Pulmonary artery endothelial cell (primary cell): ENCODE measurements around the gene PPP2R2C. TPM values are rescaled to one million over a fixed set of nuclear protein-coding genes. Genes with fewer than 3 reads are reported as not detected.
A peak's percentile ranks its signal among the peaks of the same experiment; 100 is the strongest.

Source experiments
- DNase-seq: peaks from one replicate; pipeline ENCODE4 v3.0.0-alpha.2; 2011; ENCODE audit warnings: low read depth, low spot score
- total RNA-seq: library from RNA; depleted of rRNA; stranded (reverse); fragments of >200 nt; gene quantifications from 2 replicates; pipeline ENCODE4 v1.2.3, GENCODE V29; 2014

PPP2R2C gene
- total RNA-seq, 1 donor from 2014 or later, result not detected

GRCh38 chr4:6291784-6292297 lies 180.6 kb downstream of the PPP2R2C start:
- no peak for DNase-seq

DNA sequence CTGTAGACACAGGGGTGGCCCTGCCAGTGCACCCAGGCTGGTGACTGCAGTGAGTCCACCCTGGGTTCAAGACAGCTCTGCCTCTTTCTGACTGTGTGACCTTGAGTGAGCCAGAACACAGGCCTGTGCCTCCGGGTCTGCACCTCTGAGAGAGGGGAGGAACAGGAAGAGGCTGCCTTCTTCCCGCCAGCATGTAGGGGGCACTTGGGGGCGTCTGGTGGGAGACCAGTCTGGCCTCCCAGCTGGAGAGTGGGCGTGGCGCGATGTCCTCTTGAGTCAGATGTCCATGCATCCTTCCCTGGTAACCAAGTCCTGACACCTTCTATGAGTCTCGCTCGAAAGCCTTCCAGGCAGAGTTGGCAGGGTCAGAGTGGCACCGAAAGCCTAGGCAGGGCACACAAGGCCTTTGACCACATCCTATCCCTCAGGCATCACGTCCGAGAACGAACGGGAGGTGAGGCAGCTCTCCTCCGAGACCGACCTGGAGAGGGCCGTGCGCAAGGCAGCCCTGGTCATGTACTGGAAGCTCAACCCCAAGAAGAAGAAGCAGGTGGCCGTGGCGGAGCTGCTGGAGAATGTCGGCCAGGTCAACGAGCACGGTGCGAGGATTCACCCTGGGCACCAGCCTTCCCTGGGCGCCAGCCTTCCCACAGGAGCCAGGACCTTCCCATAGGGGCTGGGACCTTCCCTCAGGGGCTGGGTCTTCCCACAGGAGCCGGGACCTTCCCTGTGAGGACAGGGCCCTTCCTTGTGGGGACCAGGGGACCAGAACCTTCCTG lies 181.5 kb downstream of the PPP2R2C start:
- no peak for DNase-seq

GRCh38 chr4:6290256-6290655 lies 182.2 kb downstream of the PPP2R2C start:
- DNase-seq, result no peak

DNA sequence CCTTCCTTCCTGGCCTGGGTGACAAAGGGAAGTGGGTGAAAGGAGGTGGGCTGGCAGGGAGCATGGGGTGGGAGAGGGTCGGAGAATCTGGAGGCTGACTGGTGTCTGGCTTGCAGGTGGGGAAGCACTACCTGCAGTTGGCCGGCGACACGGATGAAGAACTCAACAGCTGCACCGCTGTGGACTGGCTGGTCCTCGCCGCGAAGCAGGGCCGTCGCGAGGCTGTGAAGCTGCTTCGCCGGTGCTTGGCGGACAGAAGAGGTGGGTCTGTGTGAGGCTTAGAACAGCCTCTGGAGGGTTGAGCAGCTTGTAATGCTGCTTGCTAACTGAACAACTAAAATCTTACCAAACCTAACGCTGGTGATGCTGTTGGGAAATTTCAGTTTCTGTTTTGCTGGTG lies 183.5 kb downstream of the PPP2R2C start:
- no peak for DNase-seq

DNA sequence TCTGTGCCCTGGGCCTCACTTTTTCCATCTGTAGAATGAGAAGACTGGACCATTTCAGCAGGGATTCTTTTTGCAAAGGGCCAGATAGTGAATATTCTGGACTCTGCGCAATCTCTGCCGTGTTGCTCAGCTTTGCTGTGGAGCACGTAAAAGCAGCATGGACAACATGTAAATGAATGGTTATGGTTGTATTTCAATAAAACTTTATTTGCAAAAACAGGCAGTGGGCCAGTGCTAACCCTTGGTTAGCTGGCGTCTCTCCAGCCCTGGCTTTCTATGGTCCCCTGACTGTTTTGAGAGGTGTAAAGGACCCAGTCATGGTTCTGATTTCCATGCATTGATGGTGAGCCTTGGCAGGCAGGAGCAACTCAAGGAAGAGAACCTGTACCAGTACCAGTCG lies 184.1 kb downstream of the PPP2R2C start:
- no peak for DNase-seq

DNA sequence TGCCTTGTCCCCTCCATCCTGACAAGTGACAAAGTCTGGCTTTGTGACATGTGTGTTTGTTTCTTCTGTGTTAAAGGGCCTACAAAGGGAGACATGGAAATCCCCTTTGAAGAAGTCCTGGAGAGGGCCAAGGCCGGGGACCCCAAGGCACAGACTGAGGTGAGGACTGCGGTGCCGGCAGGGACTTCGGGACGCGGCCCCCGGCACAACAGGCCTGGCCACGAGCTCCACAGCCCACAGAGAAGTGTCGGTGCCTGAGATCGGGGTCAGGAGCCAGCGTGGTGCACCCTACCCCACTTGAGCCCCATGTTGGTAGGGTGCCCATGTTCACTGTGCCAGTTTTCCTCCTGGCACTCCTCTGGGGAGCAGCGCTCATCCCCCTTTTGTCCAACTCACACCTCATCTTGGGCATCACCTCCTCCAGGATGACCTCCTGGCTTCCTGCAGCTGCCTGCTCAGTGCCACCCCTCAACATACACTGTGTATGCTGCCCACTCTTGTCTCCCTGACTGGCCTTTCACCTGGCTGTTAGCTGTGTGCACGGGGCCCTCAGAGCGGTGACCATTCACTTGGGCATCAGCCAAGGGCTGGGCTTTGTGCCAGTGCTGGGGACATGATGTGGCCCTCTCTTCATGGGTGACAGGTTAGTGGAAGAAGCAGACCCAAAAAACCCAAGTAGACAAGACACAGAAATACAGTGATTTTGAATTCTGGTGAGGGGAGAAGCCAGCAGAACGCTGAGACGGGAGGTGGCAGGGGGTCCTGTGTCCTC lies 185.2 kb downstream of the PPP2R2C start:
- no peak for DNase-seq

DNA sequence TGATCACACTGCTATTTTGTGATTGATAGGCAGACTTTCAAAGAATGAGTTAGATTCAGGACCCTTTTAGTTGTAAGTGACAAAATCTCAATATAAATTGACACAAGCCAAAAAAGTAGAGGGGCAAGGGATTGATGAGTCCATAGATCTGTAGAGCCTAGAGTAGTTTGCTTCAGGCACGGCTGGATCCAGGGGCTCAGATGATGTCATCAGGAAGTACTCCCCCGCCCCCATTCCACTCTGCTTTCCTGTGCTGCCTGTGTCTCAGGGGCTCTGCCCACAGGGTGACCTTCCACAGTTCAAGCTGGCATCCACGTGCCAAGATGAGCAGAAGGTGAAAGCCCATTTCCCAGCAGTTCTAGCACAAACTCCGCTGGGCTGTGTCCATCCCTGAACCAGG lies 189.1 kb downstream of the PPP2R2C start:
- no peak for DNase-seq

DNA sequence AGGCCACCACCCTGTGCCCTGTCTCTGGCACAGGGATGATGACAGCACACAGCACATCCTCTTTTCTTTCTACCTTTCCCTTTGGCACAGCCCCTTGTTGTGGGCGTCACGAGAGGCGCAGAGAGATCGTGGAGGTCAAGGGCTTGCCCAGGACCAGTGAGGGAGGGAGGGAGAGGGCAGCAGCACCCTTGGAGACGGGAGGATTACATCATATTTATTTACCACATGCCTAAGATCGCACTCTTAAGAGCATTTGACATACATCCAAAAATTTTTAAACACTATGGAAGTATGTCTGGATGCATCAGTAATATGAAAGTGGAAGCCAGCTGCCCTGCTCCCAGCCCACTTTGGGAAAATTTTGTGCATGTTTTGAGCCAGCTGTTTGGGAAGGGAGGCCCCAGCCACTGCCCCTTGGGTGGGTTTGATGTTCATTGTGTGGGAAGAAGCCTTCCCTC lies 190.1 kb downstream of the PPP2R2C start:
- no peak for DNase-seq

DNA sequence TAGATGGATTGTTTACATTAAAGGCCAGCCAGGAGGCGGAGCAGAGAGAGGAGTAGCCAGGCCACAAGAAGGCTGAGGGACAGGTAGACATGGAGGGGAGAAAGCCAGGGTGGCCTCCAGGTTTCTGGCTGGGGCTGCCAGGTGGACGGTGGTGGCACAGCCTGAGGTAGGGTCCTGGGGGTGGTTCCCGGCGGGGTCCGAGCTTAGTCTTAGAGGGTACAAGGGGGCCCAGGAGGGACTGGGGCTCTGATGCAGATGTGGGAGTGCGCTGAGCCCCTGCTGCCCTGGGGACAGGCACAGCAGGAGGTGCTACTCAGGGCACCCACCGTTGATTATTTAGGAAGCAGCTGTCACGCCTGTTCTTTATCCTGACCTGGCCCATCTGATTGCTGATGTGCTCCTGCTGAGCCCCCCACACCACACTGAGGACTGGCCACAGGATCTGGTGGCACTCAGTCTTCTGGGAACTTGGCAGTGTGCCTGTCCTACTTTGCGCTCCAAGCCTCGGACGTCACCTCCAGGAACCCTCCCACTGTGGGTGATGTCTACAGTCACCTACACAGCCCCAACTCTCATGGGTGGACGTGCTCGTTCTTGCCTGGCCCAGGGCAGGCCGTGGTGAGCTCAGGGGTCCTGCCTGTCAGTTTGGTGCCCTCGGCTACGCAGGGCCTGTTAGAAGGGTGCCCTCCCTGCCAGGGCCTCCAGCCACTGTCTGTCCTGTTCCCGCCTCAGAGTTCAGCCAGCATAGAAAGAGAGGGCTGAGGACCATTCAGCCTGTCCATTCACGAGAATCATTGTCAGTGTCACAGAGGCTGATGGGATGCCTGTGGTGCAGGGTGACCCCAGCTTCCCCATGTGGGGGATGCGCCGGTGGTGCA lies 190.7 kb downstream of the PPP2R2C start:
- no peak for DNase-seq

DNA sequence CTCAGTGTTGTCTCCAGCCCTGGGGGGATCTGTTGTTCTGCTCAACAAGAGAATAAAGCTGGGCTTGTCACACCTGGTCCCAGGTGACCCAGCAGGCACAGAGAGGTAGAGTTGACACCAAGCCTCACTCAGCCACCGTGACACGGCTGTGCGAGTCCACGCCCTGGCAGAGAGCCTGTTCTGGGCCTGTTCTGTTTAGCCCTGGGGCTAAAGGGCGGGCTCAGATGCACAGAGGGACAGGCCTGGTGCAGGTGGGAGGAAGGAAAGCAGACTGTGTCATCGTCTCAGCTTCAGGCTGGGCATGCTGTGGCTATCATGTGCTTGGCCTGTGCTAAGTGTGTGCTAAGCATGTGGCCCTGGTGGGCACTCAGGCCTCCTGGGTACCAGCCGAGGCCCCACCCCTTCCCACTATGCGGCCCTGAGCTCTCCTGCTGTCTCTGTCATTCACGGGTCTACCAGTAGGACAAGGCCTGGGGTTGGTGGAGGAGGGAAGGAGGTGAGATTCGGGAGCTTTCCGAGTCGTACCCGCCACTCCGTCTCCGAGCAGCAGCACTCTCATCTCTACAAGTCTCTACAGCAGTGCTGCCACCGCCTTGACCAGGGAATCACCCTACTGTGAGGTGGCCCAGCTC lies 191.9 kb downstream of the PPP2R2C start:
- no peak for DNase-seq

- DNase-seq, result no peak
Observed at GRCh38 chr4:6279582-6280289, 192.7 kb downstream of the PPP2R2C start.

DNA sequence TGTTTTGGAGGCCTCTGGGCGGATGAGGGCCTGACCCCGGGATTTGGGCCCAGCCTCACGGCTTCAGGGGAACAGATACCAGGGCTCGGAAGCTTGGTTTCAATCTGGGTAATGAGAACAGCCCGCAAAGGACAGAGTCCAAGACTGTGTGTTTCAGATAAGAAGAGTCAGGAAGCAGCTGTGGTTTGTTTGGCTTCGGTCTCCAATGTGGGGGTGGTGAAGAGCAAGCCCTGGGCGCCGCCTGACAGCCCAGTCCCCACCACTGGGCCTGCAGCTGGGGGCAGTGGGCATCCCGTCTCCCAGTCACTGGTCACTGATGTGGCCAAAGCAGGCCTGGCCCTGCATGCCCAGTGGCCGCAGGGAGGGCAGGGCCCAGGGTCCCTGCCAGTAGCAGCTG lies 193.6 kb downstream of the PPP2R2C start:
- DNase-seq, result peak; percentile 83

DNA sequence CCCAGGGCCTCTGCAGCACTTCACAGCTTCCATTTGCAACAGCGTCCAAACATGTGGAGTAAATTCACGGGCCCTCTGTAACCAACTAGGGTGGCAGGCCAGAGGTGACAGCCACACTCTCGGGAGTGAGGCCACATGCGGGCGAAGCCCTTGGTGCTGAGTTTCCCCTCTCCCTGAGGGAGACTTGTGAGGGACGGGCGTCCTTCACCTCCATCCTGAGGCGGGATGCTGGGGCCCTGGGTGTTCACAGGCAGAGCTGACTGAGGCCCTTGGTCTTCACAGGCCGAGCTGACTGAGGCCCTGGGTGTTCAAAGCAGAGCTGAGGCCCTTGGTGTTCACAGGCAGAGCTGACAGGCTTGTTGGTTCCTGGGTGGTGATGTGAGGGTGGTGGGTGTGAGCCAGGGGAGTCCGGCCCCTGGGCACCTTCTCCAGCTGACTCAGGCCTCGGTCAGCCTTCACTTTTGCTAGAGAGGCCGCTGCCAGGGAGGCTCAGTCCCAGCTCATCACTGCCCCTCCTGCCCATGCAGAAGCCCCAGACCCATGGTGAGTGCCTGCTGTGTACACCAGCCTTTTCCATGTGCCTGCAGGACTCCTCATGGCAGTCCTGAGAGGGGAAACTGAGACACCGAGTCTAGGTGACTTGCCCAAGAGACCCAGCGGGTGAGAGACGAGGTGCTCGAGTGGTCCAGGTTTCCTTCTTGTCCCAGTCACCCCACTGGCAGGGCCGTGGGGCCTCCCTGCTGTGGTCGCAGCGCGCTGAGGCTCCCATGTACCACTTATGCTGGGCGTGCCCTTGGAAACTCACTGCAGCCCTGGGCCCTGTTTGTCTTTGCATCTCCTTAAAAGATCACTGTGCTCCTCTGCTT lies 194.2 kb downstream of the PPP2R2C start:
- no peak for DNase-seq

GRCh38 chr4:6277139-6277802 lies 195.1 kb downstream of the PPP2R2C start:
- DNase-seq, result no peak

DNA sequence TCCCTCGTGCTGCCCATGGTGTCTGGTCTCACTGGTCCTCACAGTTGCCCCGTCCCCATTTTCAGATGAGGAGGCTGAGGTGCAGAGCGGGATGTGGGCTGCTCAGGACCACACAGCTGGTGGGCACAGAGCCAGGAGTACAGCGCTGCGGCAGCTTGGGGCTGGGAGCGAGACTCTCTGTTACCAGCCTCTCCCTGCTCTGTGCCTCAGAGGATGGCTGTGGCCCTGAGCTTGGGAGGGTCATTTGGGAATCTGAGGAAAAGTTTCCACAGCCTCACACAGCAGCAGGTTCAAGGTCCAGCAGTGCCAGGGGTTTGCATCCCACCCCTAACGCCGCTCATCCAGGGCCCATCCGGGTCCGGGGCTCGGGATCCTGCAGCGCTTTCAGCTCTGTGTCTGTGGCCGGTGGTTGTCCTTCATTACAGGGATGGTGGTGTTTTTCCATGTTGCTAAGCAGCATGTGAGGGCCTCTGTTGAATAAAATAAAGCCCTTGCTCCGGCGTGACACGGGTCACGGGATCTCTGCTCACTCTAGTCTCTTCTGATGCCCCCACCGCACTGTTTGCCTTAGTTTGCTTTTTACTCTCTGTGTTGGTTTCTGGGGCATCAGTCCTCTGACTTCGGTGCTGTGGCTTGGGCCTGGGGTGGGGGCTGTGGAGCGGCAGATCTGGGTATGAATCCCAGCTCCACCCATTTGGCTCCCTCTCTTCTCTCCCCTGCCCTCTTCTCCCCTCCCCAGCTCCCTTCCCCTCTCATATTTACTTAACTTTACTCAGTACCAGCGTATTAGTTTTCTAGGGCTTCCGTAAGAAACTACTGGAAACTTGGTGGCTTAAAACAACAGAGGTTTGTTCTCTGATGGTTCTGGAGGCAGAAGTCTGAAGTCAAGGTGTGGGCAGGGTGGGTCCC lies 196.3 kb downstream of the PPP2R2C start:
- no peak for DNase-seq

DNA sequence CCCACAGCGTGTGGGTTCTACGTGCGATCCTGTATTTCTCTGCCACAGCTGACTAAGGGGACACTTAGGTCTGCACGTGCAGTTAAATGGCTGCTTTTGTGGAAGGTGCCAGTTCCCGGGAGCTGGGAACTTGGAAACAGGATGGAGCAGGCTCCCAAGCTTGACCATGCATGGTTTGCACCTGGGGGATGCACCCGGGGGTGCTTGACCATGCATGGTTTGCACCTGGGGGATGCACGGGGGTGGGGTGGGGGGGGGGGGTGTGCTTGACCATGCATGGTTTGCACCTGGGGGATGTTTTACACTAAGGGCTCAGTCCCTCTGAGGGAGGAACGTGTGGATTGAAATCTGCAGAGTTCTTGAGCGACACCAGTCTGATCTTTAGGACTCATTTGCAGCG lies 197.1 kb downstream of the PPP2R2C start:
- no peak for DNase-seq

DNA sequence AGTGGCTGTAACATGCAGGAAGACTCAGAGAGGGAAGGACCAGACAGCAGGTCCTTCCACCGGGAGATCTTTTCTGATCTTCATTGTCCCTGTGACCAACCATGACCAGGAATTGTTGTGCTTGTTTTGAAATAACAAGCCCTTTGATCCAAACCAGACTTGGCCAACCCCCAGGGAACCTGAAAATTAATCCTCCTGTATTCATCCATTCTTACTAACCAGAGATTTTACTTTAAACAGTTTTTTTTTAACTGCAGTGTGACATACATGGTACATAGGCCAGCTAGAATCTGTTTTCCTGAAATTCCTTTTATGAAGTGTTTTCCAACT lies 198.8 kb downstream of the PPP2R2C start:
- no peak for DNase-seq
